A673 (cell line): Measurements from ENCODE around the gene RXRB. TPM values are rescaled to one million over a fixed set of nuclear protein-coding genes. Genes with fewer than 3 reads are reported as not detected.

Experiments used
- BruUV-seq: library from RNA; stranded (reverse); fragments of 400-500 nt; replicated peaks from 2 replicates; lab custom pipeline; 2021; lab: Mats Ljungman, UMichigan
- CTCF ChIA-PET: fragments of 300-600 bp; sonication (Branson Sonifier 250); formaldehyde crosslinking; loops from one replicate; lab custom pipeline; 2022; ENCODE audit warnings: antibody characterized with exemption; lab: Charles Lee
- POLR2A ChIA-PET: fragments of 300-600 bp; sonication (Branson Sonifier 250); formaldehyde crosslinking; loops from one replicate; lab custom pipeline; 2022; ENCODE audit warnings: antibody characterized with exemption; ENCODE audit not compliant: low non-redundant PET; lab: Charles Lee
- DNase-seq: peaks from one replicate; pipeline ENCODE4 v3.0.0-alpha.2; 2015; ENCODE audit warnings: low spot score
- H3K27ac ChIP-seq: fragments of 200-600 bp; sonication (generic); 2 replicates; pipeline ENCODE4 v1.5.1; 2016; ENCODE audit warnings: mixed run types, low read depth, mild to moderate bottlenecking, mixed read lengths, antibody characterized with exemption, low read length; ENCODE audit not compliant: poor library complexity, severe bottlenecking
- H3K27me3 ChIP-seq: fragments of 200-600 bp; sonication (generic); replicated peaks from 2 replicates; pipeline ENCODE4 v1.6.1; 2017; ENCODE audit warnings: mixed run types, low read depth, mild to moderate bottlenecking, mixed read lengths, antibody characterized with exemption, low read length; ENCODE audit not compliant: insufficient read depth, poor library complexity
- H3K36me3 ChIP-seq: fragments of 200-600 bp; sonication (generic); 2 replicates; pipeline ENCODE4 v1.6.1; 2016; ENCODE audit warnings: mixed run types, mild to moderate bottlenecking, mixed read lengths, antibody characterized with exemption, low read length; ENCODE audit not compliant: insufficient read depth, poor library complexity, severe bottlenecking
- H3K4me1 ChIP-seq: fragments of 200-600 bp; sonication (generic); 2 replicates; pipeline ENCODE4 v1.6.1; 2017; ENCODE audit warnings: mixed run types, mild to moderate bottlenecking, mixed read lengths, antibody characterized with exemption, low read length; ENCODE audit not compliant: insufficient read depth, poor library complexity, severe bottlenecking
- H3K4me3 ChIP-seq: fragments of 200-600 bp; sonication (generic); 2 replicates; pipeline ENCODE4 v1.5.1; 2016; ENCODE audit warnings: low read depth, mixed run types, mild to moderate bottlenecking, mixed read lengths, low read length; ENCODE audit not compliant: poor library complexity, severe bottlenecking
- H3K9me3 ChIP-seq: fragments of 200-600 bp; sonication (generic); 2 replicates; pipeline ENCODE4 v1.6.1; 2016; ENCODE audit warnings: mixed run types, low read depth, mild to moderate bottlenecking, mixed read lengths, antibody characterized with exemption, low read length; ENCODE audit not compliant: poor library complexity, severe bottlenecking
- EZH2 ChIP-seq: fragments of 200-600 bp; sonication (generic); IDR thresholded peaks from 2 replicates; pipeline ENCODE4 v1.6.1; 2017; ENCODE audit warnings: borderline replicate concordance, low read depth, mild to moderate bottlenecking, mixed read lengths, antibody characterized with exemption, low read length; ENCODE audit not compliant: poor library complexity, severe bottlenecking
- intact Hi-C: fragments of 100-400 bp; cut with micrococcal nuclease; formaldehyde crosslinking; loops from one replicate; pipeline ENCODE4 v1.10.0; 2022; ENCODE audit not compliant: unreplicated experiment
- total RNA-seq: library from RNA; stranded (reverse); gene quantifications from 2 replicates; pipeline ENCODE4 v1.2.3, GENCODE V29; 2021
- TF ChIP-seq, protein P1 (sequence below): fragments of 300-800, 200-600 bp; sonication (generic); conservative IDR thresholded peaks from 2 replicates; pipeline ENCODE4 v1.5.1; 2017; ENCODE audit warnings: low read depth, mild to moderate bottlenecking, antibody characterized with exemption, low read length, moderate library complexity, mixed read lengths

The RXRB gene
- total RNA-seq, 1 experiment from 2014 or later = 43.6 TPM

GRCh38 chr6:33166363-33166762 lies 34.1 kb downstream of the RXRB start:
- H3K4me1 ChIP-seq = peaks cover under 1% of the 10 kb centered on the region
- no peaks in the 10 kb centered on the region for H3K36me3 ChIP-seq
- H3K9me3 ChIP-seq = no peaks in the 10 kb centered on the region
- DNase-seq = no peak
- no peak overlapping the region for H3K27ac ChIP-seq
- no peaks in the 10 kb centered on the region for H3K27me3 ChIP-seq
- intact Hi-C loops = no loop called here
- POLR2A ChIA-PET = no interaction called here
- CTCF ChIA-PET = no interaction called here
- H3K4me3 ChIP-seq = no peak overlapping the region
- BruUV-seq = no TSS peak
- TF ChIP-seq EZH2 = no peak
- TF ChIP-seq, protein P1, sequence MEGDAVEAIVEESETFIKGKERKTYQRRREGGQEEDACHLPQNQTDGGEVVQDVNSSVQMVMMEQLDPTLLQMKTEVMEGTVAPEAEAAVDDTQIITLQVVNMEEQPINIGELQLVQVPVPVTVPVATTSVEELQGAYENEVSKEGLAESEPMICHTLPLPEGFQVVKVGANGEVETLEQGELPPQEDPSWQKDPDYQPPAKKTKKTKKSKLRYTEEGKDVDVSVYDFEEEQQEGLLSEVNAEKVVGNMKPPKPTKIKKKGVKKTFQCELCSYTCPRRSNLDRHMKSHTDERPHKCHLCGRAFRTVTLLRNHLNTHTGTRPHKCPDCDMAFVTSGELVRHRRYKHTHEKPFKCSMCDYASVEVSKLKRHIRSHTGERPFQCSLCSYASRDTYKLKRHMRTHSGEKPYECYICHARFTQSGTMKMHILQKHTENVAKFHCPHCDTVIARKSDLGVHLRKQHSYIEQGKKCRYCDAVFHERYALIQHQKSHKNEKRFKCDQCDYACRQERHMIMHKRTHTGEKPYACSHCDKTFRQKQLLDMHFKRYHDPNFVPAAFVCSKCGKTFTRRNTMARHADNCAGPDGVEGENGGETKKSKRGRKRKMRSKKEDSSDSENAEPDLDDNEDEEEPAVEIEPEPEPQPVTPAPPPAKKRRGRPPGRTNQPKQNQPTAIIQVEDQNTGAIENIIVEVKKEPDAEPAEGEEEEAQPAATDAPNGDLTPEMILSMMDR = no peak

GRCh38 chr6:33165581-33166258 lies 34.7 kb downstream of the RXRB start:
- H3K27ac ChIP-seq = no peak overlapping the region
- H3K4me3 ChIP-seq = no peak overlapping the region
- H3K4me1 ChIP-seq = peaks cover 7% of the 10 kb centered on the region
- H3K36me3 ChIP-seq = no peaks in the 10 kb centered on the region
- CTCF ChIA-PET = no interaction called here
- POLR2A ChIA-PET = no interaction called here
- no peak for TF ChIP-seq EZH2
- TF ChIP-seq, protein P1 = no peak
- H3K9me3 ChIP-seq = no peaks in the 10 kb centered on the region
- intact Hi-C loops = no loop called here
- DNase-seq = no peak
- H3K27me3 ChIP-seq = no peaks in the 10 kb centered on the region
- no TSS peak for BruUV-seq

GRCh38 chr6:33164665-33165373 lies 35.6 kb downstream of the RXRB start:
- intact Hi-C loops = no loop called here
- TF ChIP-seq, protein P1 = no peak
- no peak for TF ChIP-seq EZH2
- ChIA-PET POLR2A (no interaction called here), CTCF (no interaction called here)
- no peak overlapping the region for H3K4me3 ChIP-seq
- no peak for DNase-seq
- no peaks in the 10 kb centered on the region for H3K9me3 ChIP-seq
- peaks cover 7% of the 10 kb centered on the region for H3K4me1 ChIP-seq
- no peaks in the 10 kb centered on the region for H3K36me3 ChIP-seq
- H3K27me3 ChIP-seq = no peaks in the 10 kb centered on the region
- no peak overlapping the region for H3K27ac ChIP-seq
- no TSS peak for BruUV-seq
